ENCODE data around the gene IL12RB2. TPM values are rescaled to one million over a fixed set of nuclear protein-coding genes. Genes with fewer than 3 reads are reported as not detected.
A peak's percentile ranks its signal among the peaks of the same experiment; 100 is the strongest.

Gene IL12RB2
- total and polyA plus RNA-seq, 4 donors, result 0.02 to 2.1 (median 0.44) TPM

- Histone ChIP-seq H3K27ac (ENCODE audit: low read depth in 1 of 2, low read length in 1 of 2) (no peak overlapping the region), H3K9ac (ENCODE audit: insufficient read depth in 1 of 2, low read length in 2 of 2) (no peak overlapping the region), H3K9me3 (ENCODE audit: control insufficient read depth in 4 of 4, insufficient read depth in 3 of 4, low read length in 3 of 4) (peaks cover 0 to 11% (median 3%) of the 10 kb centered on the region in 4 donors), H3K4me1 (ENCODE audit: control insufficient read depth in 5 of 5, insufficient read depth in 5 of 5, low read length in 5 of 5) (peaks cover 0 to 2% (median 0%) of the 10 kb centered on the region in 5 donors), H3K36me3 (ENCODE audit: control insufficient read depth in 4 of 4, insufficient read depth in 4 of 4, low read length in 4 of 4) (no peaks in the 10 kb centered on the region), H3K4me3 (no peak overlapping the region), H3K27me3 (ENCODE audit: control insufficient read depth in 3 of 3, insufficient read depth in 3 of 3, low read length in 2 of 3) (no peaks in the 10 kb centered on the region)
- 80 to 92% methylated on average over 2 of the region's 2 CpGs for WGBS, 2 donors
- TF ChIP-seq CTCF (IDR thresholded peaks at IDR 0.05; ENCODE audit: control extremely low read depth, extremely low read depth), result no peak
- no peak for ATAC-seq (ENCODE audit: insufficient read depth, low FRiP score)
- DNase-seq, result no peak
These were observed 76.4 kb downstream of the IL12RB2 start for GRCh38 chr1:67383999-67384638.

- ATAC-seq (ENCODE audit: insufficient read depth, low FRiP score) (no peak), DNase-seq (no peak)
- Histone ChIP-seq H3K27ac (ENCODE audit: low read depth in 1 of 2, low read length in 1 of 2) (no peak overlapping the region), H3K9ac (ENCODE audit: insufficient read depth in 1 of 2, low read length in 2 of 2) (no peak overlapping the region), H3K27me3 (ENCODE audit: control insufficient read depth in 3 of 3, insufficient read depth in 3 of 3, low read length in 2 of 3) (no peaks in the 10 kb centered on the region), H3K4me3 (no peak overlapping the region), H3K36me3 (ENCODE audit: control insufficient read depth in 4 of 4, insufficient read depth in 4 of 4, low read length in 4 of 4) (peaks cover 0 to 4% (median 0%) of the 10 kb centered on the region in 4 donors), H3K9me3 (ENCODE audit: control insufficient read depth in 4 of 4, insufficient read depth in 3 of 4, low read length in 3 of 4) (peaks cover 0 to 1% (median 0%) of the 10 kb centered on the region in 4 donors), H3K4me1 (ENCODE audit: control insufficient read depth in 5 of 5, insufficient read depth in 5 of 5, low read length in 5 of 5) (peaks cover 0 to 7% (median 2%) of the 10 kb centered on the region in 5 donors)
- TF ChIP-seq CTCF (IDR thresholded peaks at IDR 0.05; ENCODE audit: control extremely low read depth, extremely low read depth), result no peak
- WGBS, 2 donors, result 97% methylated on average over 3 of the region's 3 CpGs
These were observed 82.6 kb downstream of the IL12RB2 start for GRCh38 chr1:67390041-67390887.

GRCh38 chr1:67393240-67393639 lies 85.6 kb downstream of the IL12RB2 start:
- ATAC-seq (ENCODE audit: insufficient read depth, low FRiP score) (no peak), DNase-seq (peak in 2 of 3 donors; percentile 26 to 35)
- TF ChIP-seq CTCF (IDR thresholded peaks at IDR 0.05; ENCODE audit: control extremely low read depth, extremely low read depth), result no peak
- H3K9ac ChIP-seq (ENCODE audit: insufficient read depth in 1 of 2, low read length in 2 of 2), result no peak overlapping the region
- H3K9me3 ChIP-seq (ENCODE audit: control insufficient read depth in 4 of 4, insufficient read depth in 3 of 4, low read length in 3 of 4), result peaks cover 0 to 1% (median 0%) of the 10 kb centered on the region in 4 donors
- H3K27ac ChIP-seq (ENCODE audit: low read depth in 1 of 2, low read length in 1 of 2), result no peak overlapping the region
- no peaks in the 10 kb centered on the region for H3K27me3 ChIP-seq (ENCODE audit: control insufficient read depth in 3 of 3, insufficient read depth in 3 of 3, low read length in 2 of 3)
- H3K4me1 ChIP-seq (ENCODE audit: control insufficient read depth in 5 of 5, insufficient read depth in 5 of 5, low read length in 5 of 5), result peaks cover 0 to 7% (median 3%) of the 10 kb centered on the region in 5 donors
- WGBS, 2 donors, result 66 to 84% methylated on average over 12 of the region's 12 CpGs
- H3K36me3 ChIP-seq (ENCODE audit: control insufficient read depth in 4 of 4, insufficient read depth in 4 of 4, low read length in 4 of 4), result peaks cover 0 to 4% (median 0%) of the 10 kb centered on the region in 4 donors
- no peak overlapping the region for H3K4me3 ChIP-seq
